NT2/D1 (cell line): ENCODE measurements around the gene FBXO24.

Experiments
- DNase-seq: peaks from one replicate; pipeline ENCODE4 v3.0.0-alpha.2; 2011; ENCODE audit warnings: low read depth, low spot score
- H3K27me3 ChIP-seq: 2 replicates; pipeline ENCODE4 v1.6.0; 2011; ENCODE audit warnings: mild to moderate bottlenecking; ENCODE audit not compliant: insufficient read length, insufficient read depth
- H3K36me3 ChIP-seq: 2 replicates; pipeline ENCODE4 v1.6.1; 2011; ENCODE audit warnings: mild to moderate bottlenecking, low read length, mixed read lengths; ENCODE audit not compliant: insufficient read depth, insufficient read length
- H3K4me1 ChIP-seq: 2 replicates; pipeline ENCODE4 v1.5.1; 2011; ENCODE audit not compliant: insufficient read depth, insufficient read length
- H3K4me3 ChIP-seq: 2 replicates; pipeline ENCODE4 v1.5.1; 2011; ENCODE audit warnings: low read depth; ENCODE audit not compliant: insufficient read length
- H3K9ac ChIP-seq: 2 replicates; pipeline ENCODE4 v1.6.0; 2011; ENCODE audit warnings: low read depth; ENCODE audit not compliant: insufficient read length
- H3K9me3 ChIP-seq: 2 replicates; pipeline ENCODE4 v1.5.1; 2011; ENCODE audit warnings: mild to moderate bottlenecking, low read length; ENCODE audit not compliant: insufficient read depth
- SUZ12 ChIP-seq: IDR thresholded peaks from 2 replicates; pipeline ENCODE4 v1.6.1; 2011; ENCODE audit not compliant: insufficient read length, insufficient read depth; ENCODE audit errors: extremely low read depth
- YY1 ChIP-seq: IDR thresholded peaks from 2 replicates; pipeline ENCODE4 v1.6.1; 2011; ENCODE audit not compliant: insufficient read length, insufficient read depth
- ZNF274 ChIP-seq: IDR thresholded peaks from 2 replicates; pipeline ENCODE4 v1.6.1; 2011; ENCODE audit warnings: mild to moderate bottlenecking, low read depth, low read length

FBXO24 gene

DNA sequence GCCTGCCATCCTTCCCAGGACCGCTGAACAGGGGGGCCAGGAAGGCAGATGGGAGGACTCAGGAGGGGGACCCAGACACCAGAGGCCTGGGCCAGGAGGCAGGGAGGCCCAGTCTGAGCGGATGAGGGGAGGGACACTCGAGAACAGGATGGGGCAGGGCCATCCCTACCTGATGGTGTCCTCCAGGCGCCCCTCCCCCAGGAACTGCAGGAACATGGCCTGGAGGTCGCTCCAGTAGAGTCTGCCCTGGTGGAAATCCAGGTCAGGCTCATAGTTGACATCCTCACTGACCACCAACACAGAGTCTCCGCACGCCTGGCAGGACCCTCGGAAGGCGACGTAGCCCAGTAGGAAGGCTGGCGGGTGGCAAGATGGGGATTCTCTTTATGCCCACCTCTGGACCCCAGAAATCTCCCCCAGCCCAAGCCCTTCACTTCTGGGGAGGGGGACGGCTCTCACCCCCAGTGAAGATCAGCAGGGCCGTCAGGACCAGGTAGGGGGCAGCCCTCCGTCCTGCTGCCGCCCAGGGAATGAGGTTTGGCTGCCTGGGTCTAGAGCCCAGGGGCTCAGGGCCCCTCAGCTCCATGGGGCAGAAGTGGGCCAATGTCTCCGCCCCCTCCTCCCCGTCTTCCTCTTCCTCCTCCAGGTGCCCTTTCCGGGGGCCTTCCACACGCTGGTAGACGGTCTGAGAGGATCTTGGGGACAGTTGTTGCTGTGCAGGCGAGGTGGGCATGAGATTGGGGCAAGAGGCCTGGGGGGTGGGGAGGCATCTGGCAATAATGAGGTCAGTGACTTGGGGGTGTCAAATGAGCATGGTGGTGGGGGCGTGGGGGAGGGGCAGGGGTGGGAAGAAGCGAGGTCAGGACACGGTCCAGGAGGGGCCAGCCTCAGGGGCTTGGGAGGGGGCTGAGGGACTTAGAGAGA, 54.7 kb downstream of the FBXO24 start:
- Histone ChIP-seq H3K9ac (peak overlapping the region; percentile 21), H3K4me3 (no peak overlapping the region), H3K36me3 (no peaks in the 10 kb centered on the region), H3K27me3 (no peaks in the 10 kb centered on the region), H3K9me3 (no peaks in the 10 kb centered on the region), H3K4me1 (peaks cover 8% of the 10 kb centered on the region)
- DNase-seq = no peak
- TF ChIP-seq ZNF274 (no peak), YY1 (no peak), SUZ12 (no peak)

GRCh38 chr7:100641463-100641859, 55.3 kb downstream of the FBXO24 start, which contains the start of gene TFR2:
TSS of gene TFR2 (minus strand) at chr7:100641552. CDS start at chr7:100641509, 43 bp downstream.
- Histone ChIP-seq H3K36me3 (no peaks in the 10 kb centered on the region), H3K4me1 (peaks cover 8% of the 10 kb centered on the region), H3K4me3 (no peak within 1 kb of the TSS), H3K9me3 (no peaks in the 10 kb centered on the region), H3K9ac (peak within 1 kb of the TSS; percentile 21), H3K27me3 (no peaks in the 10 kb centered on the region)
- no peak for DNase-seq
- no peak for TF ChIP-seq SUZ12
- TF ChIP-seq YY1 = no peak
- no peak for TF ChIP-seq ZNF274

DNA sequence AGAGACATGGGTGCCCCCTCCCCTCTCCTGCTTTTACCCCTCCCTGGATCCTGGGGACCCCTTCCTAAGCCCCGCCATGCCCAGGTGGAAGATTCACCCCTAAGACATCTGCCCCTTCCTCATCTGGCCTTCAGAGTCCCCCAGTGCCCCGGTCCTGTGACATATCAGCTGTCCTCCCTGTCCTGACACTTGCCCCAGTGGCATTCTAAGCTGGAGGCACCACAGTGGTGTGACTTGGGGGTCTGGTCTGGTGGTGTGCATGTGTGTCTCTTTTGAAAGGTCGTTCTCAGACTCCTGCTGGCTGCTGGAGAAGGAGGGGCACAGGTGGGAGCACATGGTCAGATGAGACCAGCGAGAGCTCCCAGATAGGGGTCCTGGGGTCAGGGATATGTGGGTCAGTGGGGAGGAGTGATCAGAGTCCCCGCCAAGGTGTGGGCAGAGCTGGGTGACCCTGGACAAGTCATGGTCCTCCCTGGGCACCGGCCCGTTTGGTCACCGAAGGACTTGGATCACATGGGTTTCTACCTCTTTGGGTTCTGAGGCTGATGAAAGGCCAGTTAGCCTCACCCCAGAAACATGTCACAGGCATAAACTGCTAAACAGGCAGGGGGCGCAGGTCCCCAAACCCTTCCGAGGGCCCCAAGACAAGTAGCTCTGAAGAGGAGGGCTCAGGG, 55.9 kb downstream of the FBXO24 start:
- no peak for TF ChIP-seq ZNF274
- no peak for TF ChIP-seq YY1
- no peak for TF ChIP-seq SUZ12
- Histone ChIP-seq H3K4me3 (no peak overlapping the region), H3K4me1 (peaks cover 8% of the 10 kb centered on the region), H3K27me3 (no peaks in the 10 kb centered on the region), H3K36me3 (no peaks in the 10 kb centered on the region), H3K9ac (no peak overlapping the region), H3K9me3 (no peaks in the 10 kb centered on the region)
- DNase-seq = no peak

DNA sequence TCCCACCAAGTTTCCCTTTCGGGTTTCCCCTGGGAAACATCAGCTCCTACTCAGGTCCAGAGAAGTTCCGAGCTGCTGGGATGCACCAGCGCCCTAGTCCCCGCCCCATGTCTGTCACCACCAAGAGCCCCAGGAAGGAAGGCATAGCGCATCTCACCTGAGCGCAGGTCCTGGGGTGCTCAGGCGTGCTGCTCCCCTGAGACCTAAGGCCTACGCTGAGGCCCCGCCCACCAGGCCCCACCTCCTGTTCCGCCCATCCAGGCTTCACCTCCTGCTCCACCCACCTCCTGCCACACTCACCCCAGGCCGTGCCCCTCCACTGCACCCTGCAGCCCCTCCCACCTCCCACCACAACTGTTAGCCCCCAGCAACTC, 56.4 kb downstream of the FBXO24 start:
- DNase-seq = no peak
- H3K4me3 ChIP-seq = no peak overlapping the region
- no peaks in the 10 kb centered on the region for H3K27me3 ChIP-seq
- no peaks in the 10 kb centered on the region for H3K9me3 ChIP-seq
- TF ChIP-seq ZNF274 (no peak), SUZ12 (no peak), YY1 (no peak)
- H3K36me3 ChIP-seq = no peaks in the 10 kb centered on the region
- H3K9ac ChIP-seq = no peak overlapping the region
- H3K4me1 ChIP-seq = peaks cover 8% of the 10 kb centered on the region

DNA sequence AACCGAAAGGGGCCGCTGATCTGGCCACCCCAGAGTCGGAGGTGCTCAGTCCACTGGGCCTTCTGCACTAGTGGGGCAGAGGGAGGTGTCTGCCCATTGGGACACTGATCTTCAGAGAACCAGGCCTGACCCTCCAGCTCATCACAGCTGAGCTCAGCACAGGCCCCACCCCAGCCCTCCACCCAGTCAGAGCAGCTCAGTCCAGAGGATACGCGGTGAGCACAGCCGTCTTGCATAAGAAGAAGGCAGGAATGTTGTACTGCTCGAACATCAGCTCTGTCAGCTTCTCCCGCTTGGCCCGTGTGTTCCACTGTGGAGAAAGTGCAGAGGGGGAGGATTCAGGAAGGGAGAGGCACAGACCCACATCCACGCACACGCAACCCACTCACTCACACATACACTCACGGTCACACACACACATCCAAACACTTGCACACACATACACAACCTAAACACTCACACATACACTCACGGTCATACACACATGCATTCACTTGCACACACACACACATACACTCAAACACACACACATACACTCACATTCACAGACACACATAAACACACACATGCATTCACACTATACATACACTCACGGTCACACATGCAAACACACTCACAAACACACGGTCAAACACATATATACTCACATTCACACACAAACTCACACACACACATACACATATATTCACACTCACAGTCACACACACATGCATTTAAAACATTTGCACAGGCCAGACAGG, 63.9 kb downstream of the FBXO24 start:
- TF ChIP-seq ZNF274 = no peak
- H3K36me3 ChIP-seq = no peaks in the 10 kb centered on the region
- peaks cover 5% of the 10 kb centered on the region for H3K27me3 ChIP-seq
- no peaks in the 10 kb centered on the region for H3K9me3 ChIP-seq
- no peak for DNase-seq
- H3K9ac ChIP-seq = no peak overlapping the region
- no peak overlapping the region for H3K4me3 ChIP-seq
- H3K4me1 ChIP-seq = peaks cover 4% of the 10 kb centered on the region
